Neural cell (in vitro differentiated cells): ENCODE data around the gene ZBTB2. TPM values are rescaled to one million over a fixed set of nuclear protein-coding genes. Genes with fewer than 3 reads are reported as not detected.
A peak's percentile ranks its signal among the peaks of the same experiment; 100 is the strongest.

Experiments
- H2AFZ ChIP-seq: fragments of 200-600, 300-800 bp; sonication (generic), shearing (Covaris generic); 2 replicates; pipeline ENCODE4 v1.6.0; 2014; ENCODE audit warnings: low read depth, mild to moderate bottlenecking, antibody characterized with exemption, low read length, moderate library complexity
- H3F3A ChIP-seq: fragments of 200-600 bp; shearing (Covaris generic); 2 replicates; pipeline ENCODE4 v1.6.1; 2016; ENCODE audit warnings: mild to moderate bottlenecking, moderate library complexity, mixed read lengths, antibody characterized with exemption, low read length; ENCODE audit not compliant: insufficient read depth, poor library complexity, severe bottlenecking
- H3K27ac ChIP-seq: fragments of 200-600, 300-800 bp; sonication (generic), shearing (Covaris generic); 2 replicates; pipeline ENCODE4 v1.5.1; 2014; ENCODE audit warnings: mild to moderate bottlenecking, low read length, moderate library complexity
- H3K27me3 ChIP-seq: fragments of 300-800, 200-600 bp; sonication (generic), shearing (Covaris generic); 2 replicates; pipeline ENCODE4 v1.6.0; 2014; ENCODE audit warnings: mild to moderate bottlenecking, low read depth, low read length, moderate library complexity; ENCODE audit not compliant: insufficient read depth
- H3K36me3 ChIP-seq: fragments of 300-800, 200-600 bp; sonication (generic), shearing (Covaris generic); 2 replicates; pipeline ENCODE4 v1.5.1; 2014; ENCODE audit warnings: mild to moderate bottlenecking, antibody characterized with exemption, low read length, moderate library complexity; ENCODE audit not compliant: insufficient read depth
- H3K4me2 ChIP-seq: fragments of 300-800, 200-600 bp; sonication (generic), shearing (Covaris generic); 2 replicates; pipeline ENCODE4 v1.6.0; 2014; ENCODE audit warnings: mild to moderate bottlenecking, low read length
- H3K4me3 ChIP-seq: fragments of 300-800, 200-600 bp; sonication (generic), shearing (Covaris generic); 2 replicates; pipeline ENCODE4 v1.5.1; 2014; ENCODE audit warnings: mild to moderate bottlenecking, low read length, moderate library complexity
- H3K79me2 ChIP-seq: fragments of 200-600 bp; shearing (Covaris generic); replicated peaks from 2 replicates; pipeline ENCODE4 v1.6.0; 2014; ENCODE audit warnings: mild to moderate bottlenecking, low read length, moderate library complexity; ENCODE audit not compliant: insufficient read depth
- H3K9ac ChIP-seq: fragments of 300-800, 200-600 bp; sonication (generic), shearing (Covaris generic); 2 replicates; pipeline ENCODE4 v1.6.1; 2016; ENCODE audit warnings: mild to moderate bottlenecking, low read length, mixed read lengths
- H3K9me2 ChIP-seq: fragments of 200-600 bp; shearing (Covaris generic); 2 replicates; pipeline ENCODE4 v1.6.1; 2016; ENCODE audit warnings: mild to moderate bottlenecking, low read length, mixed read lengths; ENCODE audit not compliant: insufficient read depth
- H3K9me3 ChIP-seq: fragments of 200-600, 300-800 bp; sonication (generic), shearing (Covaris generic); 2 replicates; pipeline ENCODE4 v1.6.1; 2016; ENCODE audit warnings: mild to moderate bottlenecking, mixed run types, low read length, moderate library complexity, mixed read lengths
- H4K20me1 ChIP-seq: fragments of 200-600 bp; shearing (Covaris generic); 2 replicates; pipeline ENCODE4 v1.6.1; 2016; ENCODE audit warnings: mild to moderate bottlenecking, mixed run types; ENCODE audit not compliant: insufficient read depth
- EP300 ChIP-seq: fragments of 450-650 bp; conservative IDR thresholded peaks from 2 replicates; pipeline ENCODE4 v1.6.1; 2014; ENCODE audit warnings: antibody characterized with exemption, mild to moderate bottlenecking, moderate library complexity; ENCODE audit not compliant: poor library complexity, severe bottlenecking
- EZH2 ChIP-seq: fragments of 200-600, 300-800 bp; shearing (Covaris generic), sonication (generic); IDR thresholded peaks from 2 replicates; pipeline ENCODE4 v1.6.1; 2014; ENCODE audit warnings: antibody characterized with exemption, low read length, borderline replicate concordance, mild to moderate bottlenecking; ENCODE audit not compliant: insufficient read depth, poor library complexity, severe bottlenecking
- MXI1 ChIP-seq: fragments of 450-650 bp; conservative IDR thresholded peaks from 2 replicates; pipeline ENCODE4 v1.6.1; 2014; ENCODE audit warnings: antibody characterized with exemption, mild to moderate bottlenecking; ENCODE audit not compliant: poor library complexity, severe bottlenecking
- POLR2AphosphoS5 ChIP-seq: IDR thresholded peaks from 2 replicates; pipeline ENCODE4 v1.6.1; 2012
- RAD21 ChIP-seq: fragments of 450-650 bp; conservative IDR thresholded peaks from 2 replicates; pipeline ENCODE4 v1.6.1; 2014; ENCODE audit warnings: antibody characterized with exemption, mild to moderate bottlenecking, moderate library complexity
- SMC3 ChIP-seq: fragments of 450-650 bp; conservative IDR thresholded peaks from 2 replicates; pipeline ENCODE4 v1.6.1; 2014; ENCODE audit warnings: antibody characterized with exemption, mild to moderate bottlenecking, moderate library complexity; ENCODE audit not compliant: poor library complexity
- TAF1 ChIP-seq: IDR thresholded peaks from 2 replicates; pipeline ENCODE4 v1.6.1; 2012; ENCODE audit warnings: low read depth
- polyA plus RNA-seq: library from polyadenylated mRNA; depleted of rRNA; stranded (reverse); fragments of >200 nt; gene quantifications from 2 replicates; pipeline ENCODE4 v1.2.3, GENCODE V29; 2014
- TF ChIP-seq, protein P1 (sequence below): IDR thresholded peaks from 2 replicates; pipeline ENCODE4 v1.6.1; 2012; ENCODE audit warnings: borderline replicate concordance
- TF ChIP-seq, protein P2 (sequence below): fragments of 450-650 bp; IDR thresholded peaks from 2 replicates; pipeline ENCODE4 v1.5.1; 2014; ENCODE audit warnings: antibody characterized with exemption, mild to moderate bottlenecking, moderate library complexity; ENCODE audit not compliant: poor library complexity, severe bottlenecking

ZBTB2 gene
- polyA plus RNA-seq, 1 donor from 2014 or later, result 10.3 TPM

GRCh38 chr6:151431337-151431736, 40.0 kb upstream of the ZBTB2 start:
- no peaks in the 10 kb centered on the region for H3K79me2 ChIP-seq
- H3K27ac ChIP-seq, result no peak overlapping the region
- no peaks in the 10 kb centered on the region for H3K9me3 ChIP-seq
- no peaks in the 10 kb centered on the region for H4K20me1 ChIP-seq
- no peak overlapping the region for H3K9ac ChIP-seq
- H3K9me2 ChIP-seq, result no peaks in the 10 kb centered on the region
- TF ChIP-seq MXI1 (no peak), SMC3 (no peak), RAD21 (no peak), TAF1 (no peak), EP300 (no peak), EZH2 (no peak), POLR2AphosphoS5 (no peak)
- TF ChIP-seq, protein P1, sequence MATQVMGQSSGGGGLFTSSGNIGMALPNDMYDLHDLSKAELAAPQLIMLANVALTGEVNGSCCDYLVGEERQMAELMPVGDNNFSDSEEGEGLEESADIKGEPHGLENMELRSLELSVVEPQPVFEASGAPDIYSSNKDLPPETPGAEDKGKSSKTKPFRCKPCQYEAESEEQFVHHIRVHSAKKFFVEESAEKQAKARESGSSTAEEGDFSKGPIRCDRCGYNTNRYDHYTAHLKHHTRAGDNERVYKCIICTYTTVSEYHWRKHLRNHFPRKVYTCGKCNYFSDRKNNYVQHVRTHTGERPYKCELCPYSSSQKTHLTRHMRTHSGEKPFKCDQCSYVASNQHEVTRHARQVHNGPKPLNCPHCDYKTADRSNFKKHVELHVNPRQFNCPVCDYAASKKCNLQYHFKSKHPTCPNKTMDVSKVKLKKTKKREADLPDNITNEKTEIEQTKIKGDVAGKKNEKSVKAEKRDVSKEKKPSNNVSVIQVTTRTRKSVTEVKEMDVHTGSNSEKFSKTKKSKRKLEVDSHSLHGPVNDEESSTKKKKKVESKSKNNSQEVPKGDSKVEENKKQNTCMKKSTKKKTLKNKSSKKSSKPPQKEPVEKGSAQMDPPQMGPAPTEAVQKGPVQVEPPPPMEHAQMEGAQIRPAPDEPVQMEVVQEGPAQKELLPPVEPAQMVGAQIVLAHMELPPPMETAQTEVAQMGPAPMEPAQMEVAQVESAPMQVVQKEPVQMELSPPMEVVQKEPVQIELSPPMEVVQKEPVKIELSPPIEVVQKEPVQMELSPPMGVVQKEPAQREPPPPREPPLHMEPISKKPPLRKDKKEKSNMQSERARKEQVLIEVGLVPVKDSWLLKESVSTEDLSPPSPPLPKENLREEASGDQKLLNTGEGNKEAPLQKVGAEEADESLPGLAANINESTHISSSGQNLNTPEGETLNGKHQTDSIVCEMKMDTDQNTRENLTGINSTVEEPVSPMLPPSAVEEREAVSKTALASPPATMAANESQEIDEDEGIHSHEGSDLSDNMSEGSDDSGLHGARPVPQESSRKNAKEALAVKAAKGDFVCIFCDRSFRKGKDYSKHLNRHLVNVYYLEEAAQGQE, result no peak
- TF ChIP-seq, protein P2, sequence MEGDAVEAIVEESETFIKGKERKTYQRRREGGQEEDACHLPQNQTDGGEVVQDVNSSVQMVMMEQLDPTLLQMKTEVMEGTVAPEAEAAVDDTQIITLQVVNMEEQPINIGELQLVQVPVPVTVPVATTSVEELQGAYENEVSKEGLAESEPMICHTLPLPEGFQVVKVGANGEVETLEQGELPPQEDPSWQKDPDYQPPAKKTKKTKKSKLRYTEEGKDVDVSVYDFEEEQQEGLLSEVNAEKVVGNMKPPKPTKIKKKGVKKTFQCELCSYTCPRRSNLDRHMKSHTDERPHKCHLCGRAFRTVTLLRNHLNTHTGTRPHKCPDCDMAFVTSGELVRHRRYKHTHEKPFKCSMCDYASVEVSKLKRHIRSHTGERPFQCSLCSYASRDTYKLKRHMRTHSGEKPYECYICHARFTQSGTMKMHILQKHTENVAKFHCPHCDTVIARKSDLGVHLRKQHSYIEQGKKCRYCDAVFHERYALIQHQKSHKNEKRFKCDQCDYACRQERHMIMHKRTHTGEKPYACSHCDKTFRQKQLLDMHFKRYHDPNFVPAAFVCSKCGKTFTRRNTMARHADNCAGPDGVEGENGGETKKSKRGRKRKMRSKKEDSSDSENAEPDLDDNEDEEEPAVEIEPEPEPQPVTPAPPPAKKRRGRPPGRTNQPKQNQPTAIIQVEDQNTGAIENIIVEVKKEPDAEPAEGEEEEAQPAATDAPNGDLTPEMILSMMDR, result no peak
- H3K4me2 ChIP-seq, result no peak overlapping the region
- no peaks in the 10 kb centered on the region for H3K27me3 ChIP-seq
- peaks cover 3% of the 10 kb centered on the region for H3K36me3 ChIP-seq
- H3K4me3 ChIP-seq, result no peak overlapping the region
- no peak overlapping the region for H2AFZ ChIP-seq
- no peaks in the 10 kb centered on the region for H3F3A ChIP-seq

GRCh38 chr6:151430886-151431285, 39.5 kb upstream of the ZBTB2 start:
- no peak overlapping the region for H3K9ac ChIP-seq
- no peak overlapping the region for H3K27ac ChIP-seq
- no peak for TF ChIP-seq MXI1
- no peak for TF ChIP-seq EP300
- no peak for TF ChIP-seq POLR2AphosphoS5
- peak; percentile 59 for TF ChIP-seq SMC3
- TF ChIP-seq, protein P1, result no peak
- no peak for TF ChIP-seq EZH2
- peak; percentile 55 for TF ChIP-seq RAD21
- no peak for TF ChIP-seq TAF1
- TF ChIP-seq, protein P2, result peak; percentile 53
- no peaks in the 10 kb centered on the region for H3K79me2 ChIP-seq
- H3K27me3 ChIP-seq, result no peaks in the 10 kb centered on the region
- no peak overlapping the region for H2AFZ ChIP-seq
- no peaks in the 10 kb centered on the region for H4K20me1 ChIP-seq
- no peaks in the 10 kb centered on the region for H3K9me3 ChIP-seq
- H3K36me3 ChIP-seq, result peaks cover 3% of the 10 kb centered on the region
- H3F3A ChIP-seq, result no peaks in the 10 kb centered on the region
- H3K4me3 ChIP-seq, result no peak overlapping the region
- no peak overlapping the region for H3K4me2 ChIP-seq
- H3K9me2 ChIP-seq, result no peaks in the 10 kb centered on the region
